Stimulated activated CD8-positive, alpha-beta memory T cell treated with anti-CD3 and anti-CD28 coated beads, Interleukin-7, amount 100 ng/mL, for 48 hours (primary cell): ENCODE data around the gene LRP1B.

Source experiments
- DNase-seq, 2 donors: peaks; one replicate each; pipeline ENCODE4 v3.0.0-alpha.2; 2020; ENCODE audit warnings: low read depth in 1 of 2; ENCODE audit errors: extremely low read depth in 1 of 2

LRP1B gene

DNA sequence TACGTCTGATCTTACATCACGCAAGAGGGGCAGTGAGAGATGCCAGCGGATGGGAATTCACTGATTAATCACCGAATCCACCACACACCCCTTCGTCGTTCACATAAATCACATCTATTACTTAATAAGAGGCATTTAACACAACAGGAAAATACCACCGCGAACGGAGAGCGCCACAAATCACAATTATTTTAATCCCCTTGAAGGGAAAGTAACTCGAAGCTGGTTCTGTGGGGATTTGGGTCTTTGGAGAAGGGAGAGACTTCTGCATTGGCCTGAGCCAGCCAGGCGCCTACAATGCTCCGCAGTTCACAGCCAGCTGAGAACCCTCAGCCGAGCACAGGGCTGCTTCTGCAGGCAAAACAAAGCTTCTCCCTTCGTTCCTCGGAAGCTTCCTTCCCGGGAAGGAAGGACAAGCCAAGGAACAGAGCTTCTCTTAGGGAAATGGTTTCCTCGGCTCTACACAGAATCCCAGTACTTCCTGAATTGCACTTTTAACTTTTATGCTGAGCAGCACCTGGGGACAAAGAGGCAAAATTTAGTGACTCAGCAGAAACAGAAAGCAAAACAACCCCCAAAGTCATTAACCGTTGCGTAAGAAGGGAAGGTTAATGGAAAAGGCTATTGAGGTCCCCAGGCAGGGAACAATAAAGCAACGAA, at the start of gene LRP1B:
LRP1B (minus strand) TSS at position 7 of the 660 bp plus-strand sequence. CDS start 287 bp downstream, outside the sequence.
- DNase-seq = no peak

DNA sequence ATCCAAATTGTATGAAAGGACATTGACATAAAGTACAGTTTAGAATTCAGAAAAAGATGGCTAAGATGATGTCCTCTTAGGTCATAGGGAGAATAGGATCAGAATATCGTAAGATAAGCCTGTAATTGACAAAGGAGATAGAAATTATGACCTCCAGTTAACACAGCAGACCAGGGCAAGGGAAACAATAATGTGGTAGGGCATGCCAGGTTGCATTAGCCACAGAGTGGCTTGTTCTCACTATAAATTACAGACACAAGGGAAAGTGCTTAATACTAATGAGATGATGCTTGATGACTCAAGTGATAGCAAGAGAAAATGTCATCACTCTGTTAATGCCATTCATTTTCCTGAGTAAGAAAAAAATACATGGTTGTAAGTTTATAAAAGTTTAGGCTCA, 48.9 kb upstream of the LRP1B start:
- DNase-seq = no peak

DNA sequence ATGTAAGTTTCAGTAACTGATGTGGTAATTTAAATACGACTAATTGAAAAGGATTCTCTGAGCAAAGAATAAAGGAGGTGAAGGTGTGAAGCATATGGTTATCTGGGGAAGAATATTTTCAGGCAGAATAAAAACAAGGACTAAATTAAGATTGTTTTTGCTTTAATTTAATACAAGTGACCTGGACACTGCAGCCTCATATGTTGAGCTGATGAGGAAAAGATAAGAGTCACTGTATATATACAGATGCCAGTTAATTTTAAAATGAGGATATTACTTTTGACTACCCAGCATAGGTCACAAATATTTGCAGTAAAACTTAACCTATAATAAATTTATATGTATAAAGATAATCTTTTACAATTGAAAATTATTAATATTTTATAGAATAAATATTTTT, 47.8 kb upstream of the LRP1B start:
- no peak for DNase-seq

- no peak for DNase-seq
Observed at GRCh38 chr2:142176941-142177340, 46.1 kb upstream of the LRP1B start.

DNA sequence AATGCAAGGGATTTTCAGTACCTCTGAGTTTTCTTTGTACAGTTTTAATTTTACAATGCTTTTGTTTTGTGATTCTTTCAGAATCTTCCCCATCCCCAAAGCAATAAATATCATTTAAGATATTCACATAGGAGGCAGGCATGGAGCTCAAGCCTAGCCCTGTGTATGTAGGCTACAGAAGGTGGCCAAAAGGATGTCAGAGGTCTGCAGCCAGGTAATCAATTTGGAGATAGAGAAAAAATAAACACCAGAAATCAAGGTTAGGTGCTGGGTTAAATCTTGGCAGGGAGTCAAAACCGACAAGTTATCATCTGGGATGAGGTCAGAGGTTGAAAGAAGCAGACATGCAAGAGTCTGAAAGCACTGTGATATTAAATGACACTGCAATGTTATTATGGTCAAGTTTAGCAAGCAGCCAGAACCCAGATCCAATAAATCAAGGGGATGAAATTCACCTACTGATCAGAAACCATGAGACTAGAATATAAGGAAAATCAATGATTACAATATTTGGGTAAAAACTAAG, 45.1 kb upstream of the LRP1B start:
- DNase-seq = no peak

- no peak for DNase-seq
Observed at GRCh38 chr2:142174176-142174575, 43.4 kb upstream of the LRP1B start.

DNA sequence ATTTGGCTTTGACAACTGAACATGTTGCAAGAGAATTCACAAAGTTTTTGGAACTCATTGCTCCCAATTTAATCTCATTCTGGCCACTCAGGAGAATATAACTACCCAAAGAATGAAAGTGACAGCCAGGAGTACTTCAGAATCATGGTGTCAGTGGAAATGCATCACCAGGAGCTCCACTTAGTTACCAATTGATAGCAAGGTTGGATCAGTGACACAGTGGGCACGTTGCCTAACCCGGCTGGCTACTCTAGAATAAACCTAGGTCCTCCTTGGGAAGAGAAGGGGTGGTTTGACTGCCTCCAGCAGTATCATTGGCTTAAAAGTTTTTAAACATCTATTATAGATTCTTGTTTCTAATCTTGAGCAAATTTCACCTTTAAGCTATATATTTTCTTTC, 40.0 kb upstream of the LRP1B start:
- no peak for DNase-seq

- no peak for DNase-seq
Observed at GRCh38 chr2:142165790-142166189, 35.0 kb upstream of the LRP1B start.

- DNase-seq = no peak
Observed at GRCh38 chr2:142153601-142154000, 22.8 kb upstream of the LRP1B start.

DNA sequence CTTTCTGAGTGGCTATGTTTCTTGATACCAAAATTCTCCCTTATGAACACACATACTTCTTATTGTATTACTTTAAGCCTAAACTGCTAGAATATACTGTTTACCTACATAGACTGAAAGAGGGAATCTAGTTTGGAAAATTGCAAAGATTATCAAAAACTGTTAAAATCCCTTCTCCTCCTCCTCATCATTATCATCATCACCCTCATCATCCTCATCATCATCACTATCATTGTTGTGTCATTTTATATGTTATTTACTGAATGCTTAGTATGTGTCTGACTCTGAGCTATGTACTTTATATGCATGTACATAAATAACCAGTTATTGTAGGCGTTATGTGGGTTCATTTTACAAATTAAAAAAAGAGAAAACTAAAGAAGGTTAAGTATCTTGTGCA, 19.6 kb upstream of the LRP1B start:
- DNase-seq = no peak

- DNase-seq = no peak
Observed at GRCh38 chr2:142144547-142144946, 13.7 kb upstream of the LRP1B start.

DNA sequence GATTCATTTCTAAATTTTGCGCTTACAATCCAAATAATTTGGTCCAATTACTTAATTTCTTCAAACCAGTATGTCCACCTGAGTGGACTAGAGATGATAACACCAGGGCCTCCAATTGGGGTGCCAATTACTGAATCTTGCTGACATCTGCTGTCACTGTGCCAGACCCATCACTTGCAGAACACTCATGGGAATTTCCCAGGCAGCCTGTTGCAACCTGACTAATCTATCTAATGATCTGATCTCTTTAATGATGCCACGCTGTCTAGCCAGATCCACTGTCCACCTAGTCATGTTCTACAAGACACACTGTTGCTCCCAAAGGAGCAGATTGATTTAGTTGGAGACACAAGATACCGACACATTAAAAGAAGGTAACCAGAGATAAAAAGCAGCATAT, 11.8 kb upstream of the LRP1B start:
- no peak for DNase-seq

- no peak for DNase-seq
Observed at GRCh38 chr2:142140434-142140845, 9.6 kb upstream of the LRP1B start.

GRCh38 chr2:142139384-142139783, 8.6 kb upstream of the LRP1B start:
- DNase-seq = no peak

DNA sequence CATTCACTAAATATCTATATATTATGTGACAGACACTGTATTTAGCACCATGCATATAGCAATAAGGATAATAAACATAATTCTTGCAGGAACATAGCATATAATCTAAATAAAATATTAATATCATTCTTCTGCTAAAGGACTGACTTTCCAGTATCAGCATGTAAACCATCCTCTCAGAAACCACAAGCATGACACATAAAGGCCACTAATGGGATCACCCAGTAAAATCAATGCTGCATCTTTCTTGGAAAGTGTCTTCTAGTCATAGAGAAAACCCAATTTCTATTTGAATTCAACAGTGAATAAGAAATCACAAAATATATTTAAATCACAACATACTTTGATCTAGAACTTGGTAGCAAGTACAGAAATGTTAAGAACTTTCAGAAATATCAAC, 5.8 kb upstream of the LRP1B start:
- DNase-seq = no peak

DNA sequence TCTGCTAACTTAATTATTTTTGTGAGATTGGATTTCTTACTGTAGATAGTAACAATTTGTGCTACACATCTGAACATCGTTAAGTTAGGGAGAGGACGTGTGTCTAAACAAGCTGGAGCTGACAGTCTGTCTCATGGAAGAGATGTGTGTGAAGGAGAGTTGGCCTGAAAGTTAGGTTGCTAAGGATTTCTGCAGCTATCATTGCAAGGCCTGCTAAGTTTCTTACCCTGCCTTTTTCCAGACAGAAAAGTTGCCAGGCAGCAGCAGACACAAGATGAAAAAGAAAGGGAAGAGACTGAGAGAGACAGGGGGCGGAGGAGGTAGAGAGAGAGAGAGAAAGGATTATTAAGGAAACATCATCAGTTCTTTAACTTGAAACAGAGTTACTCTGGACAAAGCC, 4.1 kb upstream of the LRP1B start:
- DNase-seq = no peak

GRCh38 chr2:142130111-142131009, 456 bp downstream of the LRP1B start:
- no peak for DNase-seq

GRCh38 chr2:142128105-142128504, 2.7 kb downstream of the LRP1B start:
- DNase-seq = no peak

DNA sequence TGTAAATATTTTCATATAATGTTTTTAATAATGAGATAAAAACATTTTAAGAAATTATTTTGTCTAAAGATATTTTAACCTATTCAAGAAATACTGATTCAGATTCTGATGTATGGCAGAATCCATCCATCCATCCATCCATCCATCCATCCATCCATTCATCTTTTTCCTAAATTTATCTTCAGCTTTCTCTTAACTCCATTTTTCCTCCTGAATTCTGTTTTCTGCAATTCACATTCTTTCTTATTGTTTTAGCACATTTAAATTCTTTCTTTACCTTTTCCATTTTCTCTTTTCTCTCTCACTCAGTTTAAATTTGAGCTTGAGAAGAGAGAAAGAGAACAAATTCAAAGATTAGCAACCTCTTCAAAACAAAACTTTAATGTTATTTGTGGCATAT, 3.6 kb downstream of the LRP1B start:
- no peak for DNase-seq

- DNase-seq = no peak
Observed at GRCh38 chr2:142124706-142125105, 6.1 kb downstream of the LRP1B start.

DNA sequence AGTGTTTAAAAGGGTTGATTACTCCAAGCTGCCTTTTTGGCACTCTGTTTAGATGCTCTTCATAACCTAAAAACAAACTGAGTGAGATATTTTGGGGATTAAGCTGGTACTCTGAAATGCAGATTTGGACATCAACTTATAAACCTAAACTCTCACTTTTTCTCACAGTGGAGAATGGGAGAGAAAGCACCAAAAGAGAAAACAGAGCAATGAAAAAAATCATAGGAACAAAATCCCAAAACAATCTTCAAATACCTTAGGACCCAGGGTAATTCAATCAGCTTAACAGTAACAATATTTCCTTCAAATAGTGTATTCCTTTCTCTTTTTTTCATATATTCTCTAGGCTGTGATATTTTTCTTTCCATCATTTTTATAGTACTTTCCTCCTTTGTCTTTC, 11.5 kb downstream of the LRP1B start:
- no peak for DNase-seq

- DNase-seq = no peak
Observed at GRCh38 chr2:142112757-142113221, 18.0 kb downstream of the LRP1B start.
